ENCODE data around the gene BMP8A. TPM values are rescaled to one million over a fixed set of nuclear protein-coding genes. Genes with fewer than 3 reads are reported as not detected.

BMP8A gene
- total RNA-seq, 3 donors from 2014 or later: 0.33 TPM; not detected in 2

GRCh38 chr1:39562886-39563285, 71.5 kb downstream of the BMP8A start:
- Histone ChIP-seq H3K4me3 (no peak overlapping the region), H3K9me3 (no peaks in the 10 kb centered on the region), H3K27ac (no peak overlapping the region), H3K36me3 (peaks cover 29% of the 10 kb centered on the region), H3K27me3 (no peaks in the 10 kb centered on the region), H3K4me1 (no peaks in the 10 kb centered on the region)
- intact Hi-C loops (cut with DNase I; ENCODE audit: low total_unique reads): no loop called here
- TF ChIP-seq CTCF (IDR thresholded peaks at IDR 0.05) (no peak), POLR2A (IDR thresholded peaks at IDR 0.05) (no peak), POLR2AphosphoS5 (IDR thresholded peaks at IDR 0.05) (no peak)
- DNase-seq (ENCODE audit: low spot score in 2 of 2): no peak

GRCh38 chr1:39563669-39564068, 72.2 kb downstream of the BMP8A start:
- no peak overlapping the region for H3K27ac ChIP-seq
- H3K9me3 ChIP-seq: no peaks in the 10 kb centered on the region
- H3K4me1 ChIP-seq: no peaks in the 10 kb centered on the region
- DNase-seq (ENCODE audit: low spot score in 2 of 2): no peak
- H3K27me3 ChIP-seq: no peaks in the 10 kb centered on the region
- intact Hi-C loops (cut with DNase I; ENCODE audit: low total_unique reads): no loop called here
- no peak overlapping the region for H3K4me3 ChIP-seq
- H3K36me3 ChIP-seq: peaks cover 29% of the 10 kb centered on the region
- no peak for TF ChIP-seq POLR2AphosphoS5 (IDR thresholded peaks at IDR 0.05)
- TF ChIP-seq CTCF (IDR thresholded peaks at IDR 0.05): no peak
- no peak for TF ChIP-seq POLR2A (IDR thresholded peaks at IDR 0.05)

GRCh38 chr1:39564340-39564739, 72.9 kb downstream of the BMP8A start:
- Histone ChIP-seq H3K4me3 (no peak overlapping the region), H3K4me1 (no peaks in the 10 kb centered on the region), H3K9me3 (no peaks in the 10 kb centered on the region), H3K27me3 (no peaks in the 10 kb centered on the region), H3K27ac (no peak overlapping the region), H3K36me3 (peaks cover 29% of the 10 kb centered on the region)
- no peak for DNase-seq (ENCODE audit: low spot score in 2 of 2)
- intact Hi-C loops (cut with DNase I; ENCODE audit: low total_unique reads): no loop called here
- TF ChIP-seq POLR2A (IDR thresholded peaks at IDR 0.05): no peak
- TF ChIP-seq CTCF (IDR thresholded peaks at IDR 0.05): no peak
- TF ChIP-seq POLR2AphosphoS5 (IDR thresholded peaks at IDR 0.05): no peak

- Histone ChIP-seq H3K4me1 (no peaks in the 10 kb centered on the region), H3K36me3 (peaks cover 29% of the 10 kb centered on the region), H3K27ac (no peak overlapping the region), H3K27me3 (no peaks in the 10 kb centered on the region), H3K4me3 (no peak overlapping the region), H3K9me3 (no peaks in the 10 kb centered on the region)
- no peak for DNase-seq (ENCODE audit: low spot score in 2 of 2)
- TF ChIP-seq CTCF (IDR thresholded peaks at IDR 0.05) (no peak), POLR2AphosphoS5 (IDR thresholded peaks at IDR 0.05) (no peak), POLR2A (IDR thresholded peaks at IDR 0.05) (no peak)
- intact Hi-C loops (cut with DNase I; ENCODE audit: low total_unique reads): no loop called here
Observed at GRCh38 chr1:39564941-39565340, 73.5 kb downstream of the BMP8A start.

GRCh38 chr1:39566441-39567137, 75.2 kb downstream of the BMP8A start:
- TF ChIP-seq CTCF (IDR thresholded peaks at IDR 0.05) (no peak), POLR2A (IDR thresholded peaks at IDR 0.05) (no peak), POLR2AphosphoS5 (IDR thresholded peaks at IDR 0.05) (no peak)
- no peak for DNase-seq (ENCODE audit: low spot score in 2 of 2)
- Histone ChIP-seq H3K4me3 (no peak overlapping the region), H3K27ac (no peak overlapping the region), H3K27me3 (no peaks in the 10 kb centered on the region), H3K4me1 (no peaks in the 10 kb centered on the region), H3K36me3 (peaks cover 19% of the 10 kb centered on the region), H3K9me3 (no peaks in the 10 kb centered on the region)
- intact Hi-C loops (cut with DNase I; ENCODE audit: low total_unique reads): no loop called here
